NCI-H2029 (cell line): ENCODE measurements around the gene PEX7.
"Not testable (repeated sequence)": the region's sequence is repeated elsewhere in the genome, so short reads cannot be mapped to it uniquely, and the experiment has no call there.

ENCODE experiments used
- DNase-seq: peaks from one replicate; lab custom pipeline; 2025; lab: John Stamatoyannopoulos, UW

The PEX7 gene

GRCh38 chr6:136840276-136841001 is 18.0 kb downstream of the PEX7 start:
- no peak for DNase-seq

GRCh38 chr6:136843210-136843609 is 20.8 kb downstream of the PEX7 start:
- no peak for DNase-seq

- DNase-seq = peak; percentile 18
Measured at GRCh38 chr6:136846046-136846445, 23.7 kb downstream of the PEX7 start.

- DNase-seq = not testable (repeated sequence)
Measured at GRCh38 chr6:136846477-136846876, 24.1 kb downstream of the PEX7 start.

GRCh38 chr6:136849979-136850563 is 27.7 kb downstream of the PEX7 start:
- not testable (repeated sequence) for DNase-seq

- DNase-seq = no peak
Measured at GRCh38 chr6:136859430-136859829, 37.0 kb downstream of the PEX7 start.

DNA sequence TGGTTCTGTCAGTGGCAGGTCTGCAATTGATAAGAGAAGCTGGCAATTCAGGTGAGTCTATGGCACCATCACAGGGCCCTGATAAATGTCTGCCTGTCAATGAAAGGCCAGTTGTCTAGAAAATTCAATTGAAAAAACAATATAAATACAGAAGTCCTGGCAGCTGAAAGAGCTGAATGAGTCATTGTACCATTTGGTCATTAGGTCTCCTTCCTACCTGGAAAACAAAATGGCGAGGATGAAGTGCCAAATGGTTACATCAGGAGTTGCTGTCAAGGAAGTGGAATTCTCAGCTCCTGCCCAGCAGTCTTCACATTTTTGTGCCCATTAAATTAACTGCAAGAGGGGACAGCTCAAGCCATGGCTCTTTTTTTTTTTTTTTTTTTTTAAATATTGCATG is 37.7 kb downstream of the PEX7 start:
- DNase-seq = peak; percentile 1

- no peak for DNase-seq
Measured at GRCh38 chr6:136862662-136863061, 40.3 kb downstream of the PEX7 start.

DNA sequence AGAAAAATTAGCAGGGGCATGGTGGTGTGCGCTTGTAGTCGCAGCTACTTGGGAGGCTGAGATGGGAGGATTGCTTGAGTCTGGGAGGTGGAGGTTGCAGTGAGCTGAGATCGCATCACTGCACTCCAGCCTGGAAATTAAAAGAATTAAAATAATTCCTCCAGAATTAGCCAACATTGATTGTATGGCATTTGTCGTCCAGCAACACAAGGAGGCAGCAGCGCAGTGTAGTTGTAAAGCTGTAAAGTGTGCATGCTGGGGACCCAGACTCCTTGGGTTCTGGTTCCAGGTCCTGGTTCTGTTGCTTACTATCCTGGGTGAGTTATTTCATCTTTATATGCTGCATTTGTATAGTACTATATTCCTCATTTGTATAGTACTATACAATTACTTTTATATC is 41.4 kb downstream of the PEX7 start:
- DNase-seq = no peak

DNA sequence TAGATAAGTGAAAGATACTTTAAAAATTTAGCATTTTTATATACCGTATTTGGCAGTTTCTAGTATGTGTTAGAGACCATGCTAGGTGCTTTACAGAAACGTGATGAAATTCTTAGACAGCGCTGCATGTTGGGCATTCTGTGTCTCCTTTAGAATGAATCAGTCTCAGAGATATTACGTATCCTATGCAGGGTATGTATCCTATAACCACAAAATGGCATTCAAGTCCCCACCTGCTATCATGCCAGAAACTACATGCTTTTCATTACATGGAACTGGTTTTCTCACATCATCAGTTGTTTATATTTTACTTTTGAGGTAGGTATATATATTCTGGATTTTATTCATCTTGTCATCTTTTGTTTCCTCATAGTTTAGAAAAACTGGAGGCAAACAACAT is 42.3 kb downstream of the PEX7 start:
- DNase-seq = no peak

GRCh38 chr6:136866872-136867416 is 44.6 kb downstream of the PEX7 start:
- DNase-seq = no peak

DNA sequence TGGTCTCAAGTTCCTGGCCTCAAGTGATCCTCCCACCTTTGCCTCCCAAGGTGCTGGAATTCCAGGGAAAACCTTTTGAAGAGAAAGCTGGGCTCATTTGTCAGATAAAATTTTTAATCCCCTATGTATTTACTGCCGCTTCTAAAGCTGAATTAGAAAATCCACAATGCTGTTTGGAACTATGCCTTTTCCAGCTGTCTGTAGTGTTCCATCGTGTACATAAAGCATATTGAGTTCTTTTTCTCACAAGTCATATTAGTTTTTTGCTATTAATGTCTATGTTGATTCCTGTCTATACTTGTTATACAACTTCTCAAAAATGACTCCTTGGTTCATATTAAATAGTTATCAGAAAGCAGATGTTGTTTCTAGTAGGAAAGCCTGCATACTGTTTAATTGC is 47.1 kb downstream of the PEX7 start:
- DNase-seq = no peak

GRCh38 chr6:136873748-136874147 is 51.4 kb downstream of the PEX7 start:
- no peak for DNase-seq

GRCh38 chr6:136876469-136876868 is 54.1 kb downstream of the PEX7 start:
- not testable (repeated sequence) for DNase-seq

GRCh38 chr6:136880748-136881460 is 58.5 kb downstream of the PEX7 start:
- no peak for DNase-seq

DNA sequence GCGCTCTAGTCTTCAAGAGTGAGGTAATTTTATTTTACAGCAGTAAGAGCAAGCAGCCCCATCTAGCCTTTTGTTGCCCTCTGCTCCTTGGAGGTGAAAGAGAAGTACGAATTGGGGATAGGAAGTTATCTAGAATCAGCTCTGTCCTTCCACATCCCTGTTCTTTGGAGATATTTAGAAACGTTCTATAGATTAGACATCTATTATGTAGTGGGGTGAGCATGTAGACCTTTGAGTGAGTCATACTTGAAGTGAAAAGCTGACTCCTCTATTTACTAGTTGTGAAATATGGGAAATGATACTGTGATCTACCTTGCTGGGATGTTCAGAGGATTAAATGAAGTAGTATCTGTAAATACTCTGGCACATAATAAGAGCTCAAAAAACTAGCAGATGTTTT is 63.7 kb downstream of the PEX7 start:
- DNase-seq = no peak

- no peak for DNase-seq
Measured at GRCh38 chr6:136887953-136888352, 65.6 kb downstream of the PEX7 start.

- DNase-seq = peak; percentile 14
Measured at GRCh38 chr6:136889271-136890193, 67.1 kb downstream of the PEX7 start.

DNA sequence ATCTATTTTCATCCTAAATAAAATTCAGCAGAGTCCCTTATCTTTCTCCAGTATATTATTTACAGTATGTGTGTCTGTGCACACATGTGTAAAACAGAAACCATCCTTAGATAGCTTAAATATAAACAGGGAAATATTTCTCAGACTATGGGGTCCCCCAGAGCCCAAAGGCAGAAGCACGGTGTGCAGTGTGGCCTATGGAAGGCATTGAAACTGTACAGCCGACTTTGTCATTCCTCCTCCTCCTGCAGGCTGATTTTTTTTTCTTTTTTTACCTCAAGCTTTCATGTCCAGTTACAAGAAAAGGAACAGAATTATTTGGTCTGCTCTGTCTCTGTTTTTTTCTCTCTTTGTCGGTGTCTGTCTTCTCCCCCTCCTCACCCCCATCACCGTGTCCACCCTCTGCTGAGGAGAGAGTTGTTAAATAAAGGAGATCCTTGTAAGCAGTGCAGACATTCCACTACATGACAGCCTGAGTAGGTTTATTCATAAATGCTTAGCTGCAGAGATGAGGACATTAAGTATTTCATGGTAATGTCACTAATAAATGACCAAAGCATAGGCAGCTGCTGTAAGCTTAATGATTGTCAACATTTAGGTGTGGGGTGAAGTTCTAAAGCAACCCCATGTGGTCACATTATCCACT is 67.9 kb downstream of the PEX7 start:
- no peak for DNase-seq

- DNase-seq = no peak
Measured at GRCh38 chr6:136890986-136891385, 68.6 kb downstream of the PEX7 start.

GRCh38 chr6:136893187-136893586 is 70.8 kb downstream of the PEX7 start:
- no peak for DNase-seq
